ENCODE measurements around the gene NBAS. TPM values are rescaled to one million over a fixed set of nuclear protein-coding genes. Genes with fewer than 3 reads are reported as not detected.
A peak's percentile ranks its signal among the peaks of the same experiment; 100 is the strongest.

The NBAS gene
- total and polyA plus RNA-seq, 9 of the 15 experiments (the other 6 are each of a cell fraction or from before 2014, with no cell fraction given): 15.3 to 94.4 (median 69.9) TPM

- TF ChIP-seq, protein P1, sequence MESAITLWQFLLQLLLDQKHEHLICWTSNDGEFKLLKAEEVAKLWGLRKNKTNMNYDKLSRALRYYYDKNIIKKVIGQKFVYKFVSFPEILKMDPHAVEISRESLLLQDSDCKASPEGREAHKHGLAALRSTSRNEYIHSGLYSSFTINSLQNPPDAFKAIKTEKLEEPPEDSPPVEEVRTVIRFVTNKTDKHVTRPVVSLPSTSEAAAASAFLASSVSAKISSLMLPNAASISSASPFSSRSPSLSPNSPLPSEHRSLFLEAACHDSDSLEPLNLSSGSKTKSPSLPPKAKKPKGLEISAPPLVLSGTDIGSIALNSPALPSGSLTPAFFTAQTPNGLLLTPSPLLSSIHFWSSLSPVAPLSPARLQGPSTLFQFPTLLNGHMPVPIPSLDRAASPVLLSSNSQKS (CRISPR knock-in tag; IDR thresholded peaks at IDR 0.05): no peak
- peak; percentile 84; the same call in 1 of the 2 replicates for TF ChIP-seq TGIF2 (CRISPR knock-in tag; IDR thresholded peaks at IDR 0.05)
- TF ChIP-seq ZNF717 (CRISPR knock-in tag; IDR thresholded peaks at IDR 0.05): no peak
- no peak for TF ChIP-seq HMG20A (CRISPR knock-in tag; conservative IDR thresholded peaks at IDR 0.05)
- TF ChIP-seq PHB2 (IDR thresholded peaks at IDR 0.05; ENCODE audit: low read depth): no peak
- 0 out of 2 replicates have a peak, but pooled peaks have one; percentile 36 for TF ChIP-seq RERE (CRISPR knock-in tag; IDR thresholded peaks at IDR 0.05; ENCODE audit: borderline replicate concordance)
- no peak for TF ChIP-seq TSHZ1 (CRISPR knock-in tag; IDR thresholded peaks at IDR 0.05)
- peak; percentile 100 for TF ChIP-seq GABPB1 (CRISPR knock-in tag; IDR thresholded peaks at IDR 0.05)
- TF ChIP-seq RNF2 (IDR thresholded peaks at IDR 0.05): no peak; the same call in 1 of the 2 replicates
- TF ChIP-seq NFXL1 (CRISPR knock-in tag; IDR thresholded peaks at IDR 0.05): no peak
- peak; percentile 87 for TF ChIP-seq PML (IDR thresholded peaks at IDR 0.05; ENCODE audit: low read length)
Observed at GRCh38 chr2:15591692-15592463, 30.7 kb upstream of the NBAS start, which contains the start of gene DDX1 (continued).

Measured in K562 (cell line).